GM18505 (cell line): ENCODE results near the gene SDHA.
"Not testable (repeated sequence)": the region's sequence is repeated elsewhere in the genome, so short reads cannot be mapped to it uniquely, and the experiment has no call there.

Experiments used
- ATAC-seq: cut with Tn5 transposase; IDR thresholded peaks from one replicate; pipeline ENCODE4 v1.9.1; 2021; ENCODE audit not compliant: unreplicated experiment
- POLR2A ChIP-seq: IDR thresholded peaks from 4 replicates; pipeline ENCODE4 v1.6.1; 2011; ENCODE audit warnings: borderline replicate concordance; ENCODE audit not compliant: insufficient read depth, insufficient read length; ENCODE audit errors: extremely low read depth

Gene SDHA

GRCh38 chr5:207599-207998 is 10.5 kb upstream of the SDHA start:
- no peak for TF ChIP-seq POLR2A
- ATAC-seq = no peak

GRCh38 chr5:208449-209114 is 9.5 kb upstream of the SDHA start:
- no peak for TF ChIP-seq POLR2A
- no peak for ATAC-seq

DNA sequence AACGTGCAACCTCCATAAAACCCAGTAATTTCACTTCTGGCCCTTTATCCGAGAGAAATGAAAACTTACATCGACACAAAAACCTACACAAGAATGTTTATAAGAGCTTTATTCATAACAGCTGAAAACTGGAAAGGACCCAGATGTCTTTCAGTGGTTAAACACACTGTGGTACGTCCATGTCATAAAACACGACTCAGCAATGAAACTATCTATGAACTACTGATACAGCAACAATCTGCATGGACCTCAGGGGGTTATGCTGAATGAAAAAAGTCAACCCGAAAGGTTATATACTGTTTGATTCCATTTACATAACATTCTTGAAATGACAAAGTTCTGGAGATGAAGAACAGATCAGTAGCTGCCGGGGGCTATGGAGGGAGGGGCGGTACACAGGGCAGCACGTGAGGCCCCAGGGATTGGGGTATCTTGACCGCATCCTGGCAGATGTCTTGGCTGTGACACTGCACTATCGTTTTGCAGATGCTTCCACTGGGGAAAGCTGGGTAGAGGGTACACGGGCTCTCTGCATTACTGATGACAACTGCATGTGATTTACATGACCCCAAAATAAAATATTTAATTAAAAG is 4.2 kb upstream of the SDHA start:
- ATAC-seq = no peak
- no peak for TF ChIP-seq POLR2A

GRCh38 chr5:215256-215655 is 2.9 kb upstream of the SDHA start:
- ATAC-seq = not testable (repeated sequence)

GRCh38 chr5:216076-216475 is 2.0 kb upstream of the SDHA start:
- not testable (repeated sequence) for ATAC-seq

GRCh38 chr5:218457-219291 is 554 bp downstream of the SDHA start:
- ATAC-seq = peak; percentile 22

GRCh38 chr5:219460-219863 is 1.3 kb downstream of the SDHA start:
- ATAC-seq = no peak
- TF ChIP-seq POLR2A = no peak

More at GRCh38 chr5:218457-219291, 554 bp downstream of the SDHA start:
- TF ChIP-seq POLR2A = no peak

GRCh38 chr5:219991-220390 is 1.9 kb downstream of the SDHA start:
- no peak for ATAC-seq

DNA sequence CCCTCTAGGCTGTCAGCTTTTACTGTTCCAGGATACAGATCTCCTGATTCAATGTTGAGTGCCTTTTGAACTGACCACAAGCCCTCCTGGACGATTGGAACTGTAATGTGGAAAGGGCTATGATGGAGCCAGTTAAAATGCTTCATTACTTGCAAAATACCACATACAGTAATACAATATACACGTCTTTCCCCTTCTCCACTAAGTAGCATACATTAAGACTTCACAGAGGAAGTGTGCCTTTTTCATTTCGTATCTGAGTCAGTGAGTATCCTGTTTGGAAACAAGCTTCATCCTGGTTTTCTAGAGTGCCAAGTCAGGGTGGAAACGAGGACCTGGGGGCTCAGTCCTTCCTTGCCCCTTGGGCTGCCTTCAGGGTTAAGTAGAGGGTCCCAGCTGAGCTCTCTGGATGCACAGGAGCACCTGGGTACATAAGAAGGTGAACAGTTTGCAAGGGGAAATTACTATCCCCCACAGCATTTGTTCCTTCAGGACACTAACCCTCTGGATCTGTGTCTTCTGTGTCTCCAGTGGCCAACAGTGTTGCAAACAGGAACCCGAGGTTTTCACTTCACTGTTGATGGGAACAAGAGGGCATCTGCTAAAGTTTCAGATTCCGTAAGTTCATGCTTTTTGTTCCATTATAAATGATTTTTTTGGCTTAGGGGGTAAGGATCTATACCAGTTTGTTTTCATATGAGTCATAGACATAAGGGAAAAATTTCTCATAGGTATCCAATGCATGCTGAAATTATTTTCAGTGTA is 5.0 kb downstream of the SDHA start:
- not testable (repeated sequence) for ATAC-seq

More at GRCh38 chr5:219991-220390, 1.9 kb downstream of the SDHA start:
- TF ChIP-seq POLR2A = no peak

GRCh38 chr5:223791-224190 is 5.7 kb downstream of the SDHA start:
- ATAC-seq = no peak
- TF ChIP-seq POLR2A = no peak

- no peak for TF ChIP-seq POLR2A
- ATAC-seq = no peak
Observed at GRCh38 chr5:225334-225733, 7.2 kb downstream of the SDHA start.

GRCh38 chr5:227375-227774 is 9.3 kb downstream of the SDHA start:
- not testable (repeated sequence) for ATAC-seq

DNA sequence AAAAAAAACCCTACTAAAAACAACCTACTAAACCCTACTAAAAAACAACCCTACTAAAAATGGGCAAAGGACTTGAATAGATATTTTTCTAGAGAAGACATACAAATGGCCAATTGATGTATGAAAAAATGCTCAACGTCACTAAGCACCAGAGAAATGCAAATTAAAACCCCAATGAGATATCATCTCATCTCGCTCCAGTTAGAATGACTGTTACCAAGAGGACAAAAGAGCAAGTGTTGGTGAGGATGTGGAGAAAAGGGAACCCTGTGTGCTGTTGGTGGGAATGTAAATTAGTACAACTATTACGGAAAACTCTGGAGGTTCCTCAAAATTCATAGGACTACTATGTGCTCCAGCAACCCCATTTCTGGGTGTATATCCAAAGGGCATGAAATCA is 10.8 kb downstream of the SDHA start:
- no peak for TF ChIP-seq POLR2A
- no peak for ATAC-seq

- no peak for ATAC-seq
- TF ChIP-seq POLR2A = no peak
Observed at GRCh38 chr5:230711-231110, 12.6 kb downstream of the SDHA start.
